ELF-1 (cell line): ENCODE results near the gene A4GNT.
"Not testable (repeated sequence)": the region's sequence is repeated elsewhere in the genome, so short reads cannot be mapped to it uniquely, and the experiment has no call there.

Experiments used
- DNase-seq: peaks from one replicate; pipeline ENCODE4 v3.0.0-alpha.2; 2016; ENCODE audit warnings: low read depth, low spot score

A4GNT gene

DNA sequence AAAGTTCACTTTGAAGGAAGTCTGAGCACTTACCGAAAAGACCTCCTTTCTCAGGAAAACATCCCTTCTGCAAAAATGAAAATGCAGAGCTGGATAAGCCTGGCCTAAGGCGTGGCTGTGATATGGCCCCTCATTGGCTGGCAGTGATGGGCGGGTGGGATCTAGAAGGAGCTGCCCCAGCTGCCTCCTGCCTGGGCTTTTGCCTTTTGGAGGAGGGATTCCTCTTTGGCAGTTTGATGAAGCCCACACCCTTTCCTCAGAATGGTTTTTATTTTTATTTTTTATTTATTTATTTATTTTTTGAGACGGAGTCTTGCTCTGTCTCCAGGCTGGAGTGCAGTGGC, 12.8 kb downstream of the A4GNT start:
- DNase-seq, result no peak

DNA sequence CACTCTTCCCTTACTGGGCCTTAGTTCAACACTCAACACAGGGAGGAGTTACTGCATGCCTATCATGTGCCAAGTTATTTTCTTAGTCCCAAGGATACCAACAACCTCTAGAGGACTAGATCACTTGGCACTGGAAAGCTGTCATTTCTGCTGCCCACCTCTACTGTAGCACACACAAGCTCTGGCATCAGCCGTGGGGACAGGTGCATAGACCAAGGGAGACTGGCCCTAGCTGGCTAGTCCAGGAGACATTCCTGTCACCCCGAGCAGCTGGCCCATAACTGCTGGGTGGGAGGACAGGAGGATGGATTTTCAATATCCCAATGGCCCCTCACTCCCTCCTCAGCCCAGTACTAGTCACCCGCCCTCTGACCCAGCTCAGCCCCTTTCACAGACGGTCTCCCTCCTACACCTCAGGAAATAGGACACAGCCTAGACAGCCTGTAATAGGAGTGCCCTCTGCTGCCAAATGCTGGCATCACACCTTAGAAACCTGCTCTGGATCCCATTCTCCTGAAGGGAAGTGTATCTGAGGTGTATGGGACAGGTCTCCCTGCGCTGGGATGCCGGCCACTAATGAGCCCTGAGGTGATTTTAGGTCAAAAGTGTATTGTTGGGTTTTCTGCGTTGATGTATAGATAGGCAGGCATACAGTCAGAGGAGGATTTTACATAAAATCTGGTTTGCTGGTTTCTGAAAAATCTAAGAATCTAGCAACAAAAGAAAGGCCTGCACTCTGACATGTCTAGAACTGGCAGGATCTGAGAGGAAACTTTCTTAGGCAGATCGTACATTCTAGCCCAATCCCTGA, 13.4 kb downstream of the A4GNT start:
- DNase-seq, result peak; percentile 89

DNA sequence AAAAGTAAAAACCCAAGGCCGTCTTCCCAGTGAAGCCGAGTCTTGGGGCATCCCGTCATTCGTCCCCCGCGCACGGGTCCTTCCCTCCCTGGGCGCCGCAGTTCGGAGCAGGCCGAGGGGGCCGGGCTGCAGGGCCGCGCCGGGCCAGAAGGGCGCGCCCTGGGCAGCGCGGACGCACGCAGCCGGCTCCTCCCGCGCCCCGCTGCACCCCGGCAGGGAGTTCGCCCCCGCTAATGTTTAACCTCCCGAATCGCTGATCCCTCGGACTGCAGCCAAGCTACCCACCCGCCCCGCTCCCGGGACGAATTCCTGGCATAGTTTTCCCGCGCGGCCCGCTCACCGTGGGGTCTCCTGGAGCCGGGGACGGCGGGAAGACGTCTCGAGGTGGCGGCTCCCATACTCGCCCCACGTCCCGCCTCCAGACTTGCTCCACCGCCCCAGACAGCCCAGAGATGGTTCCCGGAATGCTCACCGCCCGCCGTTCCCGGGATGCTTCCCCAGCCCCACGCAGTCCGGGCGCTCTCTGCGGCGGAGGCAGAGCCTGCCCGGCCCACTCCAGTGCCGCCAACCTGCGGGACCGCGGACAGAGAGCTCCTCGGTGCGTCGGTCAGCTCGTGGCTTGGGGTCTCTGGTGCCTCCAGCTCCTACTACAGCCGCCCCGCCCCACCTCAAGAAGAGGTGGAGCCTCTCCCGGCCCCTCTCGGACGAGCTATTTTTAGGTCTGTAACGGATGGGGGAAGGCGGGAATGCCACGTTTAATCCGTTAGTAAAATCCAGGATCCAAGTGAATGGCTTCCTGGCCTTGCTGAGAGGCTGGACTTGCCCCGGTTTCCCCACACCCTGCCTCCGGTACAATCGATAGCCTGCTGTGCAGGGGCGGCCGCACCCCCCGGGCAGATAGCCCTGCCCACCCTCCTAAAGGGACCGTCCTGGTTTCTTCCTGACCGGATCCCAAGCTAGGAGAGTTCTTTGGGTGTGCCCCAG, 16.9 kb downstream of the A4GNT start, which contains the start of gene DZIP1L:
Gene DZIP1L (minus strand): TSS at position 621 of the 984 bp plus-strand sequence. CDS start 11,637 bp downstream, outside the sequence.
- DNase-seq, result peak; percentile 85

DNA sequence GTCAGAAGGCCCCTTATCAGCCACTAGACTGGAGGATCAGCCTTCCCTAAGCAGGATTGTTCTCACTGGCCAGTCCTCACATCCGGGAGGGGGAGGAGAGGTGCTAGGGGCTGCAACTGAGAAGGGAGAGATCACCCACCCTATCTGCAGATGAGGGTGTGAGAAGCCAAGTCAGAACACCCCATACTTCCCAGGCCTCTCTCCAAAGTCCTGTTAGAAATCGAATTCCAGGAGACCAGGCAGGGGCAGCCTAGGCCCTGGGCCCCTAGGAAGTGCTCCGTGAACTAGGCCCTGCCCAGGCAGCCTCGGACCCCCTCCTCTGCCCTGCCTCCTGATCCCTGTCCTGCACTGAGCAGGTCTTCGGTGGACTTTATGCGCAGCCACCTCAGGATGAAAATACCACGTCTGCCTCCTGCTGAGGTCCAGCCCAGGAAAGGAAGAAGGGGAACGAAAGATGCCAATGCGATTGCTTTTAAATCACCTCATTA, 17.7 kb downstream of the A4GNT start:
- DNase-seq, result peak; percentile 59

DNA sequence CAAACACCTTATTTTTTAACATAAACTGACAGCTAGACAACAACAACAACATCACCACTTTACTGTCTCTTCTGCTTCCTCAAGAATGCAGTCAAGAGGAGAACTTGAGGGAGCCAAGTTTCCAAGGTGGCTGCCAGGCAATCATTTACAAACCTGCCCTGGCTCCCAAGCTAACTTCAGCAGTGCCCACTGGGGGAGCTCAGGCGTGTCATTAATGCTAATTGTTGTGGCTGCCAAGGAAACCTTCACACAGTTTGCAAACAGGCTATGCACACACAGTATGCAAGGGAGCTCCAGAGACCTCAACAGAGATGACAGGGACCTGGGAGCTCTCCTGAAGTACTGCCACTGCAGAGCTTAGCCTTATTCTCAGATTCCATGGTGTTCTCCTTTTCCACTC, 18.9 kb downstream of the A4GNT start:
- DNase-seq, result peak; percentile 47

DNA sequence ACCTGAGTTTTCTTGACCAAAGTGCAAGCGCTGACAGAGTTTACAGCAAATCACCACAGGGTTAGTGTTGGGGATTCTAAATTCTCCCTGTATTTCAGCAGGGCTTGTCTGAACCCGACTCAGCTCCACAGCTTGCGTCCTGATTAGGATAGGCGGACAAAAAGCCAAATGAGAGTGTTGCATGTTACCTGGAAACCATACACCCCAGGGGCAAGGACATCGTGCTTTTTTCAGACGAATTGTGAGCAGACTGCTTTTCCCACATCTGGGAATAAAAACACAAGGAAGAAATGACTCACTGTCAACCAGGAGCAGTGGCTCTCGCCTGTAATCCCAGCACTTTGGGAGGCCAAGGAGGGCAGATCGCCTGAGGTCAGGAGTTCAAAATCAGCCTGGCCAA, 19.8 kb downstream of the A4GNT start:
- no peak for DNase-seq

DNA sequence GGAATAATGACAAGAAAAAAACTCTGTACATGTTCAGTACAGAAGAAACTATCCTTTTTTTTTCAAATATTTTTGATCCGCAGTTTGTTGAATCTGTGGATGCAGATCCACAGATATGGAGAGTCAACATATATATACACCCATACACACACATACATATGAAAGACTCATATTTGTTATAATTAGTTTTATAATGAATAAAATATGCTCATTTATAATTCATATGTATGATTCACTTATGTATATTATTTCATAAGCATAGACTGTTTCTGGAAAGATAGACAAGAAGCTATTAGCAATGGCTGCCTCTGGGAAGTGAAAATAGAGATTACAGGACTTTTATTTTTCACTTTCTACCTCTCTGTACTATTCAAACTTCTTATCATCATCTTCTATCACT, 26.6 kb downstream of the A4GNT start:
- DNase-seq, result no peak

DNA sequence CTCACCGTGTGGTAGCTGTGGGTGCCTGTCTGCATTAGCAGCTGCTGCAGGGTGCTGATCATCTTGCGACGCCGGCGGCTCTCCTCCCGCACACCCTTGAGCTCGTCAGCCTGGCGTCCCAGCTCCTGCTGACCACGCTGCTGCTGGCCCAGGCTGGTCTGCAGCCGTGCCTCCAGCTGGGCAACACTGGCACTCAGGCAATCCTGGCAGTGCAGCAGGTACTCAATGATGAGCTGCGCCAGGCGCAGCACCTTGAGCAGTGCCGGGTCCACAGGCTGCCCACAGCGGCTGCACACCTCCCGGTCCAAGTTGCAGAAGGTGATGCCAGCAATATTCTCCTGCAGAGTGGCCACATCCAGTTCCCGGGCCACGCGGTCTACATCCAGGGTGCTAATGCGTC, 28.7 kb downstream of the A4GNT start:
- DNase-seq, result no peak

DNA sequence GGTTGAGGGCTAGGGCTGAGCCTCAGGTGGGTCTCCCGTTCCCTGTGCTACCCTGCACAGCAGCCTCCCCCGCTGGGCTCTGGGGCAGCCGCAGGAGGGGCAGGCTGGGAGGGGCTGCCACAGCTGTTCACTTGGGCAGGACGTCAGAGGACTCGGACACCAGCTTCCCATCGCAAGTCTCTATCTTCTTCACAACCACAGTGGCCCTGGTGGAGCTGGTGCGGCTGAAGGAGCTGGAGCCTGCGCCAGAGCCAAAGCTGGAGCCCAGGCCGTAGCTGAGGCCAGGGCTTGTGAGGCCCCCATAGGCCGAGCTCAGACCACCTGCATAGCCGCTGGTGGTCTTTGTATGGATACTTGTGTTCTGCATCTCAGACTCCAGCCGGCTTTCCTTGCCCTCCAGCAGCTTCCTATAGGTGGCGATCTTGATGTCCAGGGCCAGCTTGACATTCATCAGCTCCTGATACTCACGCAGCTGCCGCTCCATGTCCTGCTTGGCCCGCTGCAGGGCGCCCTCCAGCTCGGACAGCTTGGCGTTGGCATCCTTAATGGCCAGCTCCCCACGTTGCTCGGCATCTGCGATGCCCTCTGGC, 30.7 kb downstream of the A4GNT start:
- peak; percentile 57 for DNase-seq

DNA sequence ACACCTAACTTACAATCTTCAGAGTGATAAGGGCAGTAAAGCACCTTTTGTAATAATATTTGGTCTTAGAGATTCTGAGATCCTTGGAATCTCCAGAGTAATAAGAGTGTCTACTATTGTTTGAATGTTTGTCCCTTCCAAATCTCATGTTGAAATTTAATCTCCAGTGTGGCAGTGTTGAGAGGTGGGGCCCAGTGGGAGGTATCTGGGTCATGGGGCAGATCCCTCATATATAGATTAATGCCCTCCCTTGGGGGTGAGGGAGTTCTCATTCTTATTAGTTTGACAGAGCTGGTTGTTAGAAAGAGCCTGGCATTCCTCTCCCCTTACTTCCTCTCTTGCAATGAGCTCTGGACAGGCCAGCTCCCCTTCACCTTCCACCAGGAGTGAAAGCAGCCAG, 32.8 kb downstream of the A4GNT start:
- DNase-seq, result no peak

DNA sequence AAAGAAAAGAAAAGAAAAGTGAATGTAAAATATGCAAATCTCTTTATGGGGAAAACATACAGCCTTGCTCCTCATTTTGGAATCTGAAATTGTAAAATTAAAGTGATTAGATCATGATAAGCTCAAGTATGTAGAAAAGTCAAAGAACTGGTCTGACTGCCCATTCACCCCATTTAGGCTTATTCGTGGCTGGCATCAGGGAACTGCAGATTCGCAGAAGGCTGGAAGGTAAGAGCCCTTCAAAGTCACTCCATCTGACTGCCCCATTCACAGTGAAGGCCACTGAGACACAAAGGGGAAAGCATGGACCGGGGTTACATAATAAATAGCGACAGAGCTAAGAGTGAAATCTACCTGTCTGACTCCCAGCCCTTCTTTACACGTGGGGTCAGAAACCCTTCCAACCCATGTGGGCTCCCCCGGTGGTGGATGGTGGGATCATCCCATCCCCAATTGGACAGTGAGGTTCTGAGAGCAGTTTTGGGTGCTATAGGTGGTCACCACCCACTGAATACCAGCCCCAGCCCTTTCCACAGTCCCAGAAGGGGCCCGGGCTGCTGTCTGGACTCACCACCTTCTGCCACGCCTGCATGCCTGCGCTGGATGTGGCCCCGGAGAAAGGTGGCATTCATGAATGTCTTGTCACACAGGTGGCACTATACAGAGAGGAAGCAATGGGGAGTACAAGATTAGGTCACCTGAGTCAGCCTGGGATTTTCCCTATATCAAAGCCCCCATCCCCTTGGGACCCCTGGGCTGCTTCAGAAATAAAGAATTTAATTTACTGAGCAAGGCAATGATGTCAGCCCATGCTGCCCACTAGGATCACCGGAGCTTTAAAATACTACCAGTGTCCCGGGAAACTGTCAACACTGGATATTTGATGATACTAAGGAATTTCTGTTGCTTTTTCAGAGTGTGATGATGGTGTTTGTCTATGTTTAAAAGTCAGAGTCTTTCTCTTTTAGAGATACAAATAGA, 34.7 kb downstream of the A4GNT start:
- peak; percentile 33 for DNase-seq

DNA sequence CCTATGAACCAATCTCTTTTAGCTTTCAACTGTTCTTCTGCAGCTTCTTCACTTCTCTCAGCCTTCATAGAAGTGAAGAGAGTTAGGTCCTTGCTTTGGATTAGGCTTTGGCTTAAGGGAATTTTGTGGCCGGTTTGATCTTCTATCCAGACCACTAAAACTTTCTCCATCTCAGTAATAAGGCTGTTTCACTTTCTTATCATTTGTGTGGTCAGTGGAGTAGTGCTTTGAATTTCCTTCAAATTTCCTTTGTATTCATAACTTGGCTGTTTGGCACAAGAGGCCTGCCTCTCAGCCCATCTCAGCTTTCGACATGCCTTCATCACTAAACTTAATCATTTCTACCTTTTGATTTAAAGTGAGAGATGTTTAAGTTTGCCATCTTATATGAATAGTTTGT, 38.5 kb downstream of the A4GNT start:
- no peak for DNase-seq

DNA sequence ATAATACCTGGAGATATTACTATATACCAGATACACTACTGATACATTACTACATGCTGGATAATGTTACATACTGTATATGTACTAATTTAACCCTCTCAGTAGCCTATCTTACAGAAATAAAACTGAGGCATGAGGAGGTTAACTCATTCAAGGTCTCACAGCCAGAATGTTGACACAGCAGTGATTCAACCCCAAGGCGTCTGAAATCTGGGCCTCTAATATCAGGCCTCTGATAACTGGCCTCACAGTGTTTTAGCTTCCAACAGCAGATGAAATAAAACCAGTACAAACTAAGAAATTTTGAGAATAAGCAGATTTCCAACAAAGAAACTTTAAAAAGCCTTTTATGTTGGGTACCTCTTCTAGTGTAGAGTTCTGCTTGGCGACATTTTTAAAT, 40.2 kb downstream of the A4GNT start:
- DNase-seq, result no peak

DNA sequence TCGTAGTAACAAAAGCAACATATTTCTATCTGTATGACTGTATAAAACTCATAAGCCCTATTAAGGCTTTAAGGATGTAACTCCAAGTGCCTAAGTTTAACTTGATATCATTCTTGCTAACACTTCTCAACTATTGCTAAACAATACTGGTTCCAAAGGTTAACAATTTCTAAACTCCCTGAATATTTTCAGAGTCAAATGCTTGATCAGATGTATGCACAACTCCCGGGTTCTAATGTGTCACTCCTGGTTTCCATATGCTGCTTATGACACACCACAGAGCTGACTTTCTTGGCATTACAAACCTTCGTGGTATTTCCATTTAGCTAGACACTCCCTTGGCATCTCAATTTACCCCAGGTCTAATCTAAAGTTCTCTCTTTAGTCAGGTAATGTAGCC, 43.1 kb downstream of the A4GNT start:
- no peak for DNase-seq

DNA sequence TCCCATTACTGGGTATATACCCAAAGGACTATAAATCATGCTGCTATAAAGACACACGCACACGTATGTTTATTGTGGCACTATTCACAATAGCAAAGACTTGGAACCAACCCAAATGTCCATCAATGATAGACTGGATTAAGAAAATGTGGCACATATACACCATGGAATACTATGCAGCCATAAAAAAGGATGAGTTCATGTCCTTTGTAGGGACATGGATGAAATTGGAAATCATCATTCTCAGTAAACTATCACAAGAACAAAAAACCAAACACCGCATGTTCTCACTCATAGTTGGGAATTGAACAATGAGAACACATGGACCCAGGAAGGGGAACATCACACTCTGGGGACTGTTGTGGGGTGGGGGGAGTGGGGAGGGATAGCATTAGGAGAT, 46.4 kb downstream of the A4GNT start:
- DNase-seq, result not testable (repeated sequence)

DNA sequence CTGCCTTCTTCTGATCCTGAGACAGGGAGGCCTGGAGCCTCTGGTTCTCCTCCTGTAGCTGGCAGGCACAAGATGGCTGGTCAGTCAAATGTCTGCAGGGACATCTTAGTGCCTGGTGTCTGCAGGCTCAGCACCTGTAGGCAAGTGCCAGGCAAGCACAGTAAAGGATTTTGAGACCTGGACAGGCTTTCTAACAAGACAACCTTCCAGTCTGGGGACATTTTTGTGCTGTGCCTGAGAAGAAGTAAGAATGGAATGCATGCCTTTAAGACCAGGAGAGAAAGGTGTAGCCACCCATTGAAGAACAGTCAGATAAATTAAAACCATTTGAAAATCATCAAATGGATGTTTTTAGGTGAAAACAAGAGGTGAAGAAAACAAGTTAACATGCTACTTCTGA, 48.0 kb downstream of the A4GNT start:
- no peak for DNase-seq

DNA sequence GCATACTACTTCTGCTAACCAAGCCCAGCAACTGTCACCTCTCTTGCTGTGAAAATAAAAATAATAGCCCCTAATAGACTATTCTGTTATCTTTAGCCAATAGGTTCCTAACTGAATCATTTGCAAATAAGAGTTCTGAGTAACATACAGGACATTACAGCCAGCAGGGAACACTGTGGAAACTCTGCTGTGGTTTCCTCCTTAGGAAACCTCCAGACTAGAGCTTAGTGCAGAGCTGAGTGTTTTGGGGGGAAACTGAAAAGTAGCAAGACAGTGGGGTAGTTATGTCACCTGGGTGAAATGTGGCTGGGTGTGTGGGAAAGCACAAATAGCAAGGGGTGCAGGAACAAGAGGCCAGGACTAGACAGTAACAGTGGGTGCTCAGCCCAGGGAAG, 49.2 kb downstream of the A4GNT start:
- DNase-seq, result no peak

DNA sequence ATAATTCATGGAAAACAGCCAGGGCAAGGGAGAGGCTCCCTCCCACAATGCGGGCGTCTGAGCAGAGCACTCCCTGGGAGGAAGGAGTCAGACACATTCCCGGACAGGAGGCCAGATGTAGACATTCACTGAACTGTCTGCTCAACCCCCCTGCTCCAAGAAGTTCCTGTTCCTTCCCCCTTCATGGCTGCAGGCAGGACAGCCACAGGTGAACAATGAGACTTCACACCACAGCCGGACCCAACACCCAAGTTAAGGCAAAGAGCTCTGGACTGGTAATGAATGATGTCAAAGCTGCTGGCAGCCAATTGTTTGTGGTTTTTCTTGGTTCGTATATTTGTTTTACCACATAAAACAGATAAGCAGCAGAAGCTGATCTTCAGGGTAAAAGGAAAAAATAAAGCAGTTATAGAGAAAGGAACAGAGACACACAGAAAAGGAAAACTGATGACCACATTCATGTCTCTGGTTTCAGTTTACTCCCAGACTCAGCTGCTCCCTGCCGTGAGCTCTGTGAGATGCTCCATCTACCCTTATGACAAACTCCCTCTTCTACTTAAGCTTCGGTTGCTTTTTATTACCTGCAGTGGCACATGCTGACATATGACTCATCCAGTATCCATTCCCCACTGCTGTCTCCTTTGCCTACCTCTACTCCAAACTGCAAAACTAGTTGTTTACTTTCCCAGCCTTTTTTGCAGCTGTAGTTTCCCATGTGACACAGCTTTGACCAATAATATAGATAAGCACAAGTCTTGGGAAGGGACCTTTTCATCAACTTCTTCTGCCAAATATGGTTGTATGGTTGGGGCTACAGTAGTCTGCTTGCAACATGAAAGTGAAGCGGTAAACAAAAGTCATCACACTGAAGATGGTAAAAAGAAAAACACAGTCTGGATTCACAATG, 49.9 kb downstream of the A4GNT start:
- DNase-seq, result no peak

DNA sequence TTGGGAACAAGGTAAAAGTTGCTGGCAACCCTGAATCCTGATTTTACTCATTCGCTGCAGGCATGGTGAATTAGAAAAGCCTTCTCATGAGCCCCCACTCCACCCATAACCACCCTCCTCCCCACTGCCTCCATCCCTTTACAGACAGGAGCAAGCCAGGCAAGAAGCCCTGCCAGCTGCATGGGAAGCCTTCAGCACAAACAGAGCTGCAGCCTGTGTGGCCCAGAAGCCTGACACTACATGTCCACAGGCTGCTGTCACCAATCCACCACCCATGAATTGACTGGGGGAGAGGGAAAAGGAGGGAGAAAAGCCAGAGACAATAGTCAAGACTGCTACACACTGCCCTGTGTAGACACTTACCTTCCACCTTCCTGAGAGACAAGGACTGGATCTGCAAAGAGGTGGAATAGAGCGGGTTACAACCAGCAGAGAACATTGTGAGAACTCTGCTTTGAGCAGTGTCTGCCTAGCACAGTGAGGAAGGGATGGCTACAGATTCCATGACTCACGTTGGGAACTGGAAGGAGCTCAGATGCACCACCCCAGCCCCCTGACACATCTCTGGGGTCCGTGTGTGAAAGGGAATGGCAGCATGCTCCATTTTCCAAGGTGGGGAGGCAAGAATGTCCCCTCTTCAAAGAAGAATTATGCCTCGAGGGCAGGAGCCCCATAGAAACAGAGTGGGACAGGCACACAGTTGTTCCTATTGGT, 50.7 kb downstream of the A4GNT start:
- DNase-seq, result no peak
